OCI-LY1 (cell line): Measurements from ENCODE around the gene HDAC6.

Experiments
- CTCF ChIP-seq: fragments of 200-600 bp; sonication (generic), shearing (Covaris generic); IDR thresholded peaks from 2 replicates; pipeline ENCODE4 v1.5.1; 2017; ENCODE audit warnings: mild to moderate bottlenecking, antibody characterized with exemption, low read length, moderate library complexity, mixed read lengths
- EZH2 ChIP-seq: fragments of 200-600 bp; sonication (generic), shearing (Covaris generic); IDR thresholded peaks from 2 replicates; pipeline ENCODE4 v1.8.0; 2017; ENCODE audit warnings: borderline replicate concordance, mixed run types, mild to moderate bottlenecking, antibody characterized with exemption, low read length, moderate library complexity, mixed read lengths

DNA sequence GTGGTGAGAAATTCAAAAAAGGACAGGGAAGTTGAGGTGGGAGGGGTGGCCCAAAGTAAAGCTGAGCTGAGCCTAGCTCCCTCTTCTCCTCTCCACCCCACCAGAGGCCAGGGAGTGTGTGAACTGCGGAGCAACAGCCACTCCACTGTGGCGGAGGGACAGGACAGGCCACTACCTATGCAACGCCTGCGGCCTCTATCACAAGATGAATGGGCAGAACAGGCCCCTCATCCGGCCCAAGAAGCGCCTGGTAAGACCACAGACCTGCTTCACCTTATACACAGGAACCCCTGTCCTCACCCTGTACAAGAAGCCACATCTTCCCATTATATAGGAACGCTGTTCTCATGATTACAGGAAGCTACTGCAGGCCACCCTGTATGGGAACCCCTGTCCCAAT, 9.6 kb upstream of the HDAC6 start:
- TF ChIP-seq CTCF: no peak
- no peak for TF ChIP-seq EZH2
